Skeletal muscle cell (primary cell): ENCODE measurements around the gene LRPPRC.

Experiments used
- DNase-seq: peaks from one replicate; pipeline ENCODE4 v3.0.0-alpha.2; 2010; ENCODE audit warnings: low read depth
- H3K4me3 ChIP-seq: 2 replicates; pipeline ENCODE4 v1.5.1; 2011; ENCODE audit warnings: low read depth, mild to moderate bottlenecking, control low read depth, low read length, moderate library complexity

The LRPPRC gene

DNA sequence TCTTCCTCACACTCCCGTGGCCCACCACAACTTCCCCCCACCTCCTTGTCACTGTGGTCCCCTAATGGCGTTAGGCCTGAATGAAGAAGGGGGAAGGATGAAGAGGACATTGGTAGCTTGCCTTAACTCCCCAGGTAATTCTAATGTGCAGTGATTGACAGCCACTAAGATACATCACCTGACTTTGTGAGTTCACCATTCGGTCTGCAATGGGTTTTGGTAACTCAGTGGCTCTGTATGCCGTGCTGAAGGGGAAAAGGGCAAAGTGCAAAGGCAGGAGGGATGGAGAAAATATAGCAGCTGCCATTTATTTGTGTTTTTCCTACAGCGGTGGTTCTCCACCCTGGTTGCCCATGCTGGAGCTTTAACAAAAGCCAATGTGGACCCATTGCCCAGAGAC, 114.8 kb downstream of the LRPPRC start:
- DNase-seq: no peak
- no peak overlapping the region for H3K4me3 ChIP-seq

DNA sequence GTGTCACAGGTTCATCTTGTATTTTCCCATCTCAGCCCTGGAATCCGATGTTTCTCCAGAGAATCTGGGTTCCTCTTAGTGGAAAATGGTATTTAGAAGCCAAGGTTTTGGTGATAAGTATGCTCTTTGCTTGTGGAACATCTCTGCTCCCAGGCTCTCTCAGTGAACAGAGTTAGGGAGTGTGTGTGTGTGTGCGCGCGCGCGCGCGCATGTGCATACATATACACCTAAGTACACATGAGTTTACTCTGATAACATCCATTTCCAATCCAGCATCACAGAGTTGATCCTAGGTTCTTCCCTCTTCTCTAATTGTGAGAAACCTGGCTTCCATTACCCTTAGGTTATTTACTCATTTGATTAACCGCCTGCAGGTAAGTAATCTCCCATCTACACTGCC, 115.3 kb downstream of the LRPPRC start:
- H3K4me3 ChIP-seq: no peak overlapping the region
- no peak for DNase-seq

DNA sequence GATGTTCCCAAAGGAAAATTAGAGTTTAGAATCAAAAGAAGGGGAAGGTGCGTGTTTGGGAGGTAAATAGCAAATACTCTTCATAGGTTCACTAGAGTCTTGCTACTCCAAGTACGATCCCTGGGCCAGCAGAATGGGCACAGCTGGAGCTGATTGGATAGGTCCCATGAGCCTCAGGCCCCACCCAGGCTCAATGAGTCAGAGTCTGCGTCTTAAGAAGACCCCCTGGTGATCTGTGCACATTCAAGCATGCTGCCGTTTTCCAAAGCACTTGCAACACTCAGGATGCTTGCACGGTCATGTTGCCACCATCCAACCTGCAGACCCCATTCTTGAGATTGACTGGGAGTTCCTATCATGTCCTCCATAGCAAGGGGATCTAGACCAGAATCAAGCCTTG, 116.5 kb downstream of the LRPPRC start:
- DNase-seq: no peak
- H3K4me3 ChIP-seq: no peak overlapping the region

DNA sequence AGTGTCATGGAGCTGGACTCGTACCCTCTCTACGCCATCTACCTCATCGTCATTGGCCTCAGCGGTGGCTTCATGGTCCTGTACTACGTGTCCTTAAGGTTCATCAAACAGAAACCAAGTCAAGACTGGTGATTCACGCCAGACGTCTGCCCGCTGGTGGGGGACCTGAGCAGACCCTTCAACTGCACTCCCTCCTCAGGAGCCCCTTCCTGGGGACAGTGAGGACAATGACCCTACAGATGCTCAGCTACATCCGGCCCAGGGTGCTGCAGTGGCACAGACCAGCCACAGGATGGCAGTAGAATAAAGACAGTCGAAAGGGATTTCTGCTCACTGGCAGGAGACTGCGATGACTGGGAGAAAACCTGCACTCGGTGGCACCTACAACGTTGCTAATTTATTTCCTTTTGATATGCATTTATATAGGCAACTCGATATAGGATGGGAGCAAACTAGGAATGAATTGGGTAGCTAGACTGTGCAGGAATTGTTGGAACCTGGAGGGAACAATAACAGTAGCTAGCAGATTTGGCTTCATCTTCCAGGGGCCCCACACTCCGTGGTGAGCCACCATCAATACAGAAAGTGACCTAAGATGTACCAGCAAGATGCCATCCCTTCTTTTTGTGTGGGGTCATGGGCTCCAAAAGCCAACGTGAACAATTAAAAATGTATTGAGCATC, 117.9 kb downstream of the LRPPRC start:
- DNase-seq: peak; percentile 9
- no peak overlapping the region for H3K4me3 ChIP-seq

DNA sequence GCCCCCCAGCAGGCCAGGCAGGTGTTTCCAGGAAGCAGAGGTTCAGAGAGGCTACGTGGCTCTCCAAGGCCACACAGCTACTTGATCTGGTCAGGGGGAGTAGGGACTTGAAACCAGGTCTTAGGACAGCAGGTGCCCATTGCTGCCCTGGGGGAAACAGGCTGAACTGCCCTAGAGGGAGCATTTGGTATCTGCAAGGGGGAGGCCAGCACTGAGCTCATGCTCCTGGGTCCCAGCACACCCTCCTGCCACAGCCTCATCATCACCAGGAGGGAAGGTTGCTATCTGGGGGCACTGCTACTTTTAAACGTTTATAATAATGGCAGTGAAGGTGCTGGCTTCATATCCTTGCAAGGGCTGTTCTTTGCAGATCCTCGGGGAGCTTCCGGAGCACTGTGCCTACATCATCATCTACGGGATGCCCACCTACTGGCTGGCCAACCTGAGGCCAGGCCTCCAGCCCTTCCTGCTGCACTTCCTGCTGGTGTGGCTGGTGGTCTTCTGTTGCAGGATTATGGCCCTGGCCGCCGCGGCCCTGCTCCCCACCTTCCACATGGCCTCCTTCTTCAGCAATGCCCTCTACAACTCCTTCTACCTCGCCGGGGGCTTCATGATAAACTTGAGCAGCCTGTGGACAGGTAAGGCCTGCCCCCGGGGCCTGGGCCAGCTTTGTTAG, 120.9 kb downstream of the LRPPRC start:
- no peak overlapping the region for H3K4me3 ChIP-seq
- DNase-seq: no peak

- DNase-seq: no peak
- H3K4me3 ChIP-seq: no peak overlapping the region
Measured at GRCh38 chr2:43872151-43872550, 123.6 kb downstream of the LRPPRC start.

DNA sequence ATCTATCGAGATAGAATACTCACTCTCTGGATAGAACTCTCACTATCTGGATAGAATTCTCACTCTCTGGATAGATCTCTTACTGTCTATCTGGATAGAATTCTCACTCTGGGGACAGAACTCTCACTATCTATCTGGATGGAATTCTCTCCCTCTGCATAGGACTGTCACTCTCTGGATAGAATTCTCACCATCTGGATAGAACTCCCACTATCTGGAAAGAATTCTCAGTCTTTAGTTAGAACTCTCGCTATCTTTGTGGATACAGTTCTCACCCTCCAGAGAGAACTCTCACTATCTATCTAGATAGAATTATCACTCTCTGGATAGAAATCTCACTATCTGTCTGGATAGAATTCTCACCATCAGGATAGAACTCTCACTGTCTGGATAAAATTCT, 140.5 kb downstream of the LRPPRC start:
- DNase-seq: no peak
- no peak overlapping the region for H3K4me3 ChIP-seq

GRCh38 chr2:43854671-43855070, 141.1 kb downstream of the LRPPRC start:
- no peak for DNase-seq
- H3K4me3 ChIP-seq: no peak overlapping the region

GRCh38 chr2:43853141-43854081, 142.4 kb downstream of the LRPPRC start:
- DNase-seq: no peak
- H3K4me3 ChIP-seq: no peak overlapping the region

- DNase-seq: no peak
- H3K4me3 ChIP-seq: no peak overlapping the region
Measured at GRCh38 chr2:43852196-43852730, 143.5 kb downstream of the LRPPRC start.

DNA sequence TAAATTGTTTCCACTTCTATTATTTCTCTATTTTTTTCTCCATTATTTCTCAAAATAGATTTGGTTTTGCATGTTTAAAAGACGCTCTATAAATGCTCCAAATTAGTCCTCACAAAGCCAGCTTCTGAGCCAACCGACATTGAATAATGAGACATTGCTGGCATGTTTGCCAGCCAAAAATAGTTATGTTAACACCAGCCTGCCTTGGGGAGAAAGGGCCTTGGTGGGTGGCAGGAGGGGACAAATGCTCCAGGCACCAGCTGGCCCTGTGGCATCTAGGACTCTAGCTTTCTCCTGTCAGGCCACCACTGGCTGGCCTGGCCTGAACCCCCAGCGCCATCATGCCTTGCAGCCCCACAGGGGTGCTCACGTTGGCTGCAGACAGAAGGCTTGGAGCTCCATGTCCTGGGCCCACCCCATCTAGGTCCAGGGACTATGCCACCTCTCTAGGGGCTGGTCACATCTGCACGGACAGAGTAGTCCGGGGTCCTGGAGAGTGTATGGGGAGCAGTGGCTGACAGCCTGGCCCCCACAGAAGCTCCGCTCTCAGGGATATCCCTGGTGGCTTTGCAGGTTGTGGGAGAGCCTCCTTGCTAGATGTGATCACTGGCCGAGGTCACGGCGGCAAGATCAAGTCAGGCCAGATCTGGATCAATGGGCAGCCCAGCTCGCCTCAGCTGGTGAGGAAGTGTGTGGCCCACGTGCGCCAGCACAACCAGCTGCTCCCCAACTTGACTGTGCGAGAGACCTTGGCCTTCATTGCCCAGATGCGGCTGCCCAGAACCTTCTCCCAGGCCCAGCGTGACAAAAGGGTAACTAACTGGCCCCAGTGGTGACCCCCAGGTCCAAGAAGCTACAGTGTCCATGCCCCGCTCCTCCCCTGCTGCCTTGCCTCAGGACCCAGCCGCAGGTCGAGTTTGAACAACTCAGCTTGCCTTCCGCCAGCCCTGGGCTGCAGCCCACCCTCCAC, 144.5 kb downstream of the LRPPRC start:
- no peak for DNase-seq

GRCh38 chr2:43848214-43848613, 147.6 kb downstream of the LRPPRC start:
- DNase-seq: no peak
- H3K4me3 ChIP-seq: no peak overlapping the region

More for the DNA sequence above, 144.5 kb downstream of the LRPPRC start:
- no peak overlapping the region for H3K4me3 ChIP-seq

- H3K4me3 ChIP-seq: no peak overlapping the region
- no peak for DNase-seq
Measured at GRCh38 chr2:43846140-43846793, 149.5 kb downstream of the LRPPRC start.

DNA sequence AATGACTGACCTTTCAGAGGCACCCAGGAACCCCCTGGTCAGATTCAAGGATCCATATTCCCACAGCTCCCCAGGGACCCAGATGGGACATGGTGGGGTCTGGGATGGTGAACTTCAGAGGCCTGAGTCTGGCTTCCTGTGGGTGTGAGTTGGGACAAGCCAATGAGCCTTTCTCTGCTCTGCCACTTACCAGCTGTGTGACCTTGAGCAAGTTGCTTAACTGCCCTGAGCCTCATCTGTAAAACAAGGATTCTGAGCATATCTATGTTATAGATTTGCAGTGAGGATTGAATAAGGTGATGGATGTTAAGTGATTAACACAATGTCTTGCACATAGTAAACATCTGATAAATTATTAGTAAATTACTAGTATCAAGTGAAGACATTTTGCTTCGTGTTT, 150.6 kb downstream of the LRPPRC start:
- no peak overlapping the region for H3K4me3 ChIP-seq
- DNase-seq: no peak

GRCh38 chr2:43842866-43843226, 152.9 kb downstream of the LRPPRC start:
- no peak for DNase-seq
- no peak overlapping the region for H3K4me3 ChIP-seq

GRCh38 chr2:43841949-43842865, 153.6 kb downstream of the LRPPRC start:
- H3K4me3 ChIP-seq: no peak overlapping the region
- no peak for DNase-seq

DNA sequence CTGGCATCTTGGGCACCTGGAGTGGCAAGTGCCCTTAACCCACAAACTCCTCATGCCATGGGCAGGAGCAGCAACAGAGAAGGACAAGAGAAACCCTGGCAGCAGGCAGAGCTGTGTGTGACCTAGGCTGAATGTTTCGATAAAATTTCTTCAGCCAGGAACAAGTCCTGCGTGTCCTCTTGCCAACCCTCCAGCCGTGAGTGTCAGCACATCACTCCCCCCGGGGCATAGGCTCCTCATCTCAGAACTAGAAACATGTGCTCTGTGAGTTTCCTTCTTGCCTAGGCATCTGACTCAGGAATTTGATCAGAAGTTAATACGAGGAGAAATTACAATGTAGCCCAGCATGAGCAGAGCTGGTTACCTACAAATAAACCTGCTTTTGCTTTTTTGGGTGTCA, 154.8 kb downstream of the LRPPRC start:
- H3K4me3 ChIP-seq: no peak overlapping the region
- DNase-seq: no peak
